ENCODE results near the gene IFITM5.
"Not testable (repeated sequence)": the region's sequence is repeated elsewhere in the genome, so short reads cannot be mapped to it uniquely, and the experiment has no call there.

Gene IFITM5

DNA sequence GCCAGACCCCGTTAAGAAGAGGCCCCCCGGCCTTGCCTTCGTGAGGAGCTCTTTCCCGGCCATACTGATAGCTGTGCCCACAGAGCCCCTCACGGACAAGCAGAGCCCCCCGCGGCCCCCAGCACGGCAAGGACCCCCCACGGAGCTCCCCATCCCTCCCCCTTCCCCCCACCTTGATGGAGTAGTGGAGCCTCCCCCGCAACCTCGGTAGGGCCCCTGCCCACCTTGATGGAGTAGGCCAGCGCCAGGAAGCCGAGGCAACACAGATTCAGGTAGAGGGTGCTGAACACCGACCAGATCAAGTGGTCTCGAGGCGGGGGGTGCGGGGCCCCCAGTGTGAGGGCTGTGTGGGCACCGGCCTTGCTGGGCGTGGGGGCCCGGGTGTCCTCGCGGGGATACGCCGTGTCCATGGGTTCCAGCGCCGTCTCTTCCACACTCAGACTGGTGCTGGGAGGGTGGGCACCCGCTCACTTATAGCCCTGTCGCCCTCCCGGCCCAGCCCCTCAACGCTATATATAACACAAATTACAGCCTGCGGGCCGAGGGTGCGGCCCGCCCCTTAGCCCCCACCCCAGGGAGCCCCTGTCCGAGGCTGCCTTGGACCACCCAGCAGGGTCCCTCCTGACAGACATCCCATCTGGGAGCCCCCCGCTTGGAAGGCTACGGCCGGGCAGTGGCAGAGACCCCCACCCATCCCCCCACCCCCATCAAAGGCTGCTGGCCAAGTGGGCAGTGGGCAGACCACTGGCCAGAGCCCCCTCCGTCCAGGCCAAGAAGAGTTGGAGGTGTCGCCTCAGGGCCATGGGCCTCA, at the start of gene IFITM5:
IFITM5 (minus strand) TSS at position 446 of the 811 bp plus-strand sequence; CDS start at position 410, 36 bp downstream.
- FAIRE-seq (no peak), DNase-seq (ENCODE audit: insufficient read length, low spot score) (no peak)

DNA sequence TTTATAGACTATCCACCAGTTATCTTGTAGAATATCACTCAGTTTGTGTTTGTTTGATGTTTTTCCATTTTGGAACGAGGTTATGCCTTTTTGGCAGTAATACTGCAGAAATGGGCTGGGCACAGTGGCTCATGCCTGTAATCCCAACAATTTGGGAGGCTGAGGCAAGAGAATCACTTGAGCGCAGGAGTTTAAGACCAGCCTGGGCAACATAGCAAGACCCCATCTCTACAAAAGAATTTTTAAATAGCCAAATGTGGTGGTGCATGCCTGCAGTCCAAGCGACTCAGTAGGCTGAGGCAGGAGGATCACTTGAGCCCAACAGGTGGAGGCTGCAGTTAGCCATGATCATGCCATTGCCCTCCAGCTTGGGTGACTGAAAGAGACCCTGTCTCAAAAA, 47.2 kb upstream of the IFITM5 start:
- no peak for FAIRE-seq
- no peak for DNase-seq (ENCODE audit: insufficient read length, low spot score)

DNA sequence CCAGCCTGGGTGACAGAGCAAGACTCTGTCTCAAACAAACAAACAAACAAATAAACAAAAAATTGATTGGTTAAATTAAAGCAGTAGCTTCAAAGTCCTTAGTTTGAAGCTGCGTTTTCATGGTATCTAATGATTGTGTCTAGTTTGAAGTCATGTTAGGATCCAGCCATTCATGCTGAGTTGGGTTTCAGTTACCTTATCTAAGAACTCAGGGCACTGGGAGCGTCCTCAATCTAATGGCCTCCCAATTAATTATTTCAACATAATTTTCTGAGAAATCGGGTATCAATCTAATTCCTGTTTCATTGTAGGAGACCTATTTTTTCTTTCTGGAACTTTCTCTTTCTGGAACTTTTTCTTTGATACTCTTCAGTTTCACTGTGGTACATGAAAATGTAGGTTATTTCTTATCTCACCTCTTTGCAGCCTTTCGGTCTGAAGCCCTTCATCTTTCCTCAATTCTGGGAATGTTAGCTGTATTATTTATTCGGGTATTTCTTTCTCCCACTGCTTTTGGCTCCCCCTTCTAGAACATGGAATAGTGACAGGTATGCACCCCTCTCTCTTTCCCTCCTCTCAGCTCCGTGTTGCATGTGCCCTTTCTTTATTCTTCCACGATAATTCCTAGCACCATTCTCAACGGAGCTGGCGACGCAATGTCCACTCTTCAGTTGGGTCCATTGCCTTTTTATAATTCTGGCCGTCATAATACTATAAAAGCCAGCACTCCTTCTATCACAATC, 45.7 kb upstream of the IFITM5 start:
- no peak for DNase-seq (ENCODE audit: insufficient read length, low spot score)
- FAIRE-seq: no peak

DNA sequence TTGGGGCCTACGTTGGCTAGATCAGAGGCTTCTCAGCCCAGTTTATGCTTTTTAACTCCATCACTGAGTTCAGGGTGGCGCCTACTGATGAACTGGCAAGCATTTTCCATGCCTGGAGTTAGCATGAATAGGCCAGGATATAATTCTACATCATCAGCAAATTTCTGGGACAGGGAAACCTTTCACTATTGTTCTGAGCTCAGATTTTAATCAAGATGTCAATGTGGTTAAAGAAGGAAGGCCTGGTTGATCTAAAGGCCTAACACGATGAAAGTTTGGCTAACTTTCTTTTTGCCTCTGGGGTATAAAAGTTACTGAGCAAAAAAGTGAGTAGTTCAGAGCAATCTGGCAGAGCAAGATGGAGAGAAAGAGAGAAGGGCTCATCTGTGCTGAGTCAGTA, 43.0 kb upstream of the IFITM5 start:
- FAIRE-seq (no peak), DNase-seq (ENCODE audit: insufficient read length, low spot score) (no peak)

DNA sequence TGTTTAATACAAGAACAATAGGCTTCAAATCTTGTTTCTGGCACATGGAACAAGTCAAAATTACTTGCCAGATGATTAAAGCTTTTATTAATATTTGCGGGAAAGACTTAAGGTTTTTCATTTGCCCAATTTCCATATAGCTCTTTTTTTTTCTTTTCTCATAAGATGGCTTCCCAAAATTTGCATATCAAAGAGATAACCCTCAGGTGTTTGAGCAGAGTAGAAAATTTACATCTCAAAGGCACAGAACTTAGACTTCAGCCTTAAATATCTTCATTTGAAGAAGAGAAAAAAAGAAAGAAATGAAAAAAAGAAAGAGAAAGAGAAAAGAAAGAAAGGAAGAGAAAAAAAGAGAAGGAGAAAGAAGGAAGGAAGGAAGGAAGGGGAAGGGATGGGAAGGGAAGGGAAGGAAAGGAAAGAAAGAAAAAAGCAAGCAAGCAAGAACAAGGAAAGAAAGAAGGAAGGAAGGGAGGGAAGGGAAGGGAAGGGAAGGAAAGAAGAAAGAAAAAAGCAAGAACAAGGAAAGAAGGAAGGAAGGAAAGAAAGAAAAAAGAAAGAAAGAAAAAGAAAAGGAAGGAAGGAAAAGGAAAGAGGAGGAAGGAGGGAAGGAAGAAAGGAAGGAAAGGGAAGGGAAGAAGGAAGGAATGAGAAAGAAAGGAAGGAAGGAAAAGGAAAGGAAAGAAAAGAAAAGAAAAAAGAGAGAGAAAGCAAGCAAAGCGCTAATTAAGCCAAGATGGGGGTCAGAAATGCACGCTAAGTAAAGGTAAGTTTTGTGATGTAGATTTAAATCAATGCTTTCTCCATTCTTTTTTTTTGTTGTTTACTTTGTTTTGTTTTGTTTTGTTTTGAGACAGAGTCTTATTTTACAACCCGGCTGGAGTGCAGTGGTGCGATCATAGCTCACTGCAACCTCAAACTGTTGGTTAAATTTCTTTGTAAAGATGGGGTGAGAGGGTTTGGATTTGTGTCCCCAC, 41.5 kb upstream of the IFITM5 start:
- no peak for DNase-seq (ENCODE audit: insufficient read length, low spot score)
- no peak for FAIRE-seq

DNA sequence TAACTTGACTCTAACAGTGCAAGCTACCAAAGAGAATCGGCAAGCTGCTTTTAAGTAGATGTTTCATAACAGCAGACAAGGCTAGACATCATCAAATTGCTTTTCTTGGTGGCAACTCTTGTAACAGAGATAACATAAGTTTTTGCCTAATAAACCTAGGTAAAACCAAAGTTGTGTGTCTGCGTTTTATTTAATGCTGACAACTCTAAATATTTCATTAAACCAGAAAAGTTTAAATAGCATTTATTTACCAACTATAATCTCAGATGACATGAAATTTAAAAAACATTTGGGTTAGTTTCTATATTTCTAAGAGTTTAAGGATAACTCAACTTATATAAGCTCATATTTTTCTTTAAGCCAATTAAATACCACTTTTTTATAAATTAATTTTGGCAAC, 40.6 kb upstream of the IFITM5 start:
- DNase-seq (ENCODE audit: insufficient read length, low spot score): no peak
- no peak for FAIRE-seq

DNA sequence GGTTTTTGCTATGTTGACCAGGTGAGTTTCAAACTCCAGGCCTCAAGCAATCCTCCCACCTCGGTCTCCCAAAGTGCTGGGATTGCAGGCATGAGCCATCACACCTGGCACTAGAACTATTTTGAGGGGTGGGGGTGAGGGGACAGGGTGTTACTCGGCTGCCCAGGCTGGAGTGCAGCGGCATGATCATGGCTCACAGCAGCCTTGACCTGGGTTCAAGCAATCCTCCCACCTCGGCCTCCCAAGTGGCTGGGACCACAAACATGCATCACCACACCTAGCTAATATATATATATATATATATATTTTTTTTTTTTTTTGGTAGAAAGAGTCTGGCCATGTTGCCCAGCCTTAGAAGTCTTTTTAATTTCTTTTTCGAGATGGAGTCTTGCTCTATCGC, 38.4 kb upstream of the IFITM5 start:
- no peak for FAIRE-seq
- no peak for DNase-seq (ENCODE audit: insufficient read length, low spot score)

DNA sequence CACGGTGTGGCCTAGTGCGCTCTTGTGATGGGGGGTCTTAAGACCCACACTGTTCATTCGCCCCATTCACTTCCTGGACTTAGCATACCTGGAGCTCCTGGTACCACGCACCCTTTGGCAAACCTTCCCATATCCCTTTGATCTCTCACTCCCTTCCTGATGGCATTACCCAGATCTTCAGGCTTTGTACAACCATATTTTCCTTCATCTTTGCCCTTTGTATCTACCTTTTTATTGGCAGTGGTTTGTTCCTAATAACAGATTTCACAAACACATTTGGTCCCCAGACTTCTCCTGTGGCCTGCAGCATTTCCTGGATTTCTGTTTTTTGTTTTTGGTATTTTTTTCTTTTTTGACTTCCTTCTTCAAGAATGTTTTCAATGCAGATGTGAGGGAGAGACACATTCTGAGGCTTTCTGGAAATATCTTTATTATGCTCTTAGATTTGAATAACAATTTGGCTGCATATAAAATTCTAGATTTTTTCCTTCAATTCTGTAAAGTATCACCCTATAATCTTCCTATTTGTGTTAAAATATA, 37.4 kb upstream of the IFITM5 start:
- DNase-seq (ENCODE audit: insufficient read length, low spot score) (no peak), FAIRE-seq (no peak)

DNA sequence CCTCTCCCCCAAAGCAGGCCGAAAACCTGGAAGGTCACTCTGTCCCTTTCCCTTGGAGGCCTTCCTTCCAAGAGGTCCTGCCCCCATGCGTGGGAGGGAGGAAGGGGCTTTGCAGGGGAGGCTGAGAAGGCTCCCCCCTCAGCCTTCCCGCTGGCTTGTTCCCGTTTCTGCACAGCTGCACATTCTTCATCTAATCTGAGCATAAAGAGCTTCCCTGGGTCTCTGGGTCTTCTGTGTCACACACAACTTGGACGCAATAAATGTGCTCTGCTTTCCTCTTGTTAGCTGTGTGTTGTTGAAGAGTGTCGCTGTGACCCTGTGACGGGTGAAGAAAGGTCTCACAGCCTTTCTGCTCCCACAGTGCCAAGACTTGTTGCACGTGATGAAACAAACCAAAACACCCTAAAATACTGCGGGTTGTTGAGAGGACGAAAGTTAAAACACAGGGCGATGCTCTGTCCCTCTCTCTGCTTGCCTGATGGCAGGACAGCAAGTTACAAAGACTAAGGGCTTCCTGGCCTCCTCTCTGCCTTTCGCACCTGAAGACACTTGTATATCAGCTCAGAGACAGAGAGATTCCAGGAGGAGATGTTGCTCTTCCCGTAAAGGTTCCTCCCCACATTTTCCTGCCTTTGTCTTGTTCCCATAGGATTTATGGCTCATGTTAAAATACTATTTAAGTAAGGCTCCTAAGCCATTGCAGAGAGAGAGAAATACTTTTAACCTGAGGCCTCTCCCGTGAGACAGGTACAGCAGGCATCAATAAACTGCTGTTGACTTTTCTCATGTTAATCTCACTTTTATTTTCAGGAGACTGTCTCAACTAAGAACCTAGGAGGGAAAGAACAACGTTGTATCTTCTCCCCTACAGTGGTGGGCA, 36.7 kb upstream of the IFITM5 start:
- DNase-seq (ENCODE audit: insufficient read length, low spot score): no peak
- peak; percentile 55 for FAIRE-seq

DNA sequence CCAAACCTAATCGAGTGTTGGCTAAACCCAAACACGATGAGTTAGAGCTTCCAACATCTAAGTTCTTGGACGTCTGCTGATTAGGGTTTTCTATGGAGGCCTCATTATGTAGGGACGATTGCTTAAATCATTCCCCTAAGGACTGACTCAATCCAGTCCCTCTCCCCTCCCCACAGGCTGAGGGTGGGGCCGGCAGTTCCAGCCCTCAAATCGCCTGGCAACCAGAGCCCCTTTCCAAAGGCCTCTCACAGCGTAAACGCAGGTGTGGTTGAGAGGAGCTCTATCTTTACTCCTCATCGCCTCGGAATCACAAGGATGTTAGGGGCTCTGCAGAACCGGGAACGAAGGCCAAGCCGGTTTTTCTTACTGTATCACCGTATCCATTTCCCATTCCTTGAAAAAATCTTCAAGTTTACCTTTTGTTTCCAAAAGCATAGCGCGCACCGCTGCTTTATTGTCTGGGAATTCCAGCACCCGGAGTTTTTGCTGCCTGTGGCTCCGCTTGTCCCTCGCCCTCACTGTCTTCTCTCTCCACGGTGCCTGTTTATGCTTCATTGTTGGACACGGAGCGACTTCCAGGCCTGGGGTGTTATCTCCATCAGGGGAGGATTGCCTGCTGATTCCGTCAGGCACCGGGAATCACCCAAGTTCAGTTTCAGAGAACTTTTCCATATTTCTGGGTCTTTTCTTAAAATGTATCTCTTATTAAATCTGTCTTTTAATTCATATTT, 35.1 kb upstream of the IFITM5 start:
- no peak for FAIRE-seq
- no peak for DNase-seq (ENCODE audit: insufficient read length, low spot score)

DNA sequence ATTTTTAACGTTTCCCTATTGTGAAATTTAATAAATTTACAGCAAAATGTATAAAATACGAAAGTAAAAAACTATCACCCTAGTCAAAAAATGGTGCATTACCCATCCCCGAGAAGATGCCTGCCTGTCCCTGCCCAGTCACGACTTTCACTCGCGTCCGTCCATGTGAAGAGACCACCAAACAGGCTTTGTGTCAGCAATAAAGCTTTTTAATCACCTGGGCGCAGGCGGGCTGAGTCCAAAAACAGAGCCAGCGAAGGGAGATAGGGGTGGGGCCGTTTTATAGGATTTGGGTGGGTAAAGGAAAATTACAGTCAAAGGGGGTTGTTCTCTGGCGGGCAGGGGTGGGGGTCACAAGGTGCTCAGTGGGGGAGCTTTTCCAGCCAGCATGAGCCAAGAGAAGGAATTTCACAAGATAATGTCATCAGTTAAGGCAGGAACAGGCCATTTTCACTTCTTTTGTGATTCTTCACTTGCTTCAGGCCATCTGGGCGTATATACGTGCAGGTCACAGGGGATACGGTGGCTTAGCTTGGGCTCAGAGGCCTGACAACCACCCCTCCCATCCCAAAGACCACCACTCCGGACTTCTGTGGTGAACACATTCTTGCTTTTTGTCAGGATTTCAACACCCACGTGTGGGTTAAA, 34.4 kb upstream of the IFITM5 start:
- FAIRE-seq: peak; percentile 9
- not testable (repeated sequence) for DNase-seq (ENCODE audit: insufficient read length, low spot score)

DNA sequence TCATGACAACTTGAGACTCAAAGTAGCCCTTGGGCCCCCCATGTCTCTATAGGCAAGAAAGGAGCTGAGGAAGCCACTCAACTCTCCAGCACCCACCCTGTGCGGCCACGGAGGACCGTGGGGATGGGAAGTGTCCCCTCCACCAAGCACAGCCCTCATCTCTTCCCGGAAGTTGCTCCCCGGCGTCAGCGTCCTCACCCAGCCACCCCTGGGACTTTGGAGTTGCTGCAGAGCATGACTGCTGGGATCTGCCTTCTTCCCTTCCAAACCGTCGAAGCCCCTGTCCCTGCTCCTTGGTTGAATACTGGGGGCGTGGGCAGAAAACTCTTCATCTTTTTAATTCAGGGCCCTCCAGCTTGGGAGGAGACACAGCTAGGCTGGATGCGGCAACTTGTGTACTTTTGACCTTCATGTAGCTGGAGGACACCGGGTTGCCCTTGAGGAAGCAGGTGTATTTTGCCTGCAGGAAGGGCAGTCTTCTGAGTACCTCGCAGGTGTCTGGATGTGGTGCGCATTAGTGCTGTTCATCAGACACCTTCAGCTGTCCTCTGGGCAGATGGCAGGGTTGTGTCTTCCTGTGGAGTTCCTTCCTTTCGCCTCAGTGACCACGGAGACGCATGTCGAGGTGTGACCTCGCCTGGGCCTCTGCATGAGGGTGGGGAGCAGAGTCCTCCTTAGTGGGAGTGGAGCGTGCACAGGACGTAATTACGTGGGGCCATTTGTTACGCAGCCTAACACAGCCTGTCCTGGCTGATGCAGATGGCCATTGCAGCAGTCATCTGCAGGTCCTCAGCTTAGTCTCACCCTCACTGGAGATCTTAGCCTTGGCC, 33.5 kb upstream of the IFITM5 start:
- no peak for FAIRE-seq
- DNase-seq (ENCODE audit: insufficient read length, low spot score): no peak

DNA sequence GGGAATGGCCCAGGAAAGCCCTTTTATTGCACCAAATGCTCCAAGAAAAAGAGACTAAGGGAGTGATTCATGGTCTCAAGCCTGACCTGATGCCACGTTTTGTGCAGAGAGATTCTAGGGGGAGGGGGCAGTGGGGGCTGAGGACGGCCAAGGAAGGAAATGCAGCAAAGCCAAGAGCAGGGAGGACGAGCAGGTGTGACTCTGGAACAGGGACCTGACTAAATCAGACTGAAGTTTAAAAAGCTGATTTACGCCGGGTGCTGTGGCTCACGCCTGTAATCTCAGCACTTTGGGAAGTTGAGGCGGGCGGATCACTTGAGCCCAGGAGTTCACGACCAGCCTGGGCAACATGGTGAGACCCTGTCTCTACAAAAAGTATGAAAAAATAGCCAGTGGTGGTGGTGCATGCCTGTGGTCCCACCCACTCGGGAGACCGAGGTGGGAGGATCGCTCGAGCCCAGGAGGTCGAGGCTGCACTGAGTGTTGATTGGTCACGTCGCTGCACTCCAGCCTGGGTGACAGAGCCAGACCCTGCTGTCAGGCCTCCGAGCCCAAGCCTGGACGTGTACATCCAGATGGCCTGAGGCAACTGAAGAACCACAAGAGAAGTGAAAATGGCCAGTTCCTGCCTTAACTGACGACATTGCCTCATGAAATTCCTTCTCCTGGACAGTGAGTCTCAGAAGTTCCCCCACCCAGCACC, 32.2 kb upstream of the IFITM5 start:
- DNase-seq (ENCODE audit: insufficient read length, low spot score) (no peak), FAIRE-seq (no peak)

DNA sequence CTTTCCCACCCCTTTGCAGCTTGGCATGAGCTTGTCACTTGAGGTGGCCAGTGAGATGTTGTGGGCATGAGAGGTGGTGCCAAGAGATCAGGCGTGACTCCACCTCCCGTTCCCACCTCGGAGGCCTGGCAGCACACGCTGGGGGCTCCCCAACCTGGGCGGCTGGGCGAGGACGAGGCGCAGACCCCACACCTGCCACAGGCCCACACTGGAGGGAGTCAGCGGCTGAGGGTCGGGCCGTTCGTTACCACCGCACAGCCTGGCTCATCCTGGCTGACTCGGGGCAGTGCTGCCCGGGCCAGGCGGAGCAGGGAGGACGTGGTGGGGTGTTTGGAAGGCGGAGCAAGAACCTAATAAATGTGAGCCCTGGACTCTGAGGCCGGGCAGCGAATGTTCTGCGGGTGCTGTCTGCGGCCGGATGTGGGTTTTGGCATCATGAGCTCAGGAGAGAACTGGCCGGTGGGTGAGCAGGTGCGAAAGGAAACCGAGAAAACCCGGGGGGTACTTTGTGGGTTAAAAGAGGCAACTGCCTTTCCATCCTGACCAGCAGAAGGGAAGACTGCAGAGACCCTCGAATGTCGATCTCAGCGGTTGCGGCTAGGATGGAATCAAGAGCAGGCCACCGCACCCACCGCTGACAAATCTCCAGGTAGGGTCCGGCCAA, 31.5 kb upstream of the IFITM5 start:
- FAIRE-seq (no peak), DNase-seq (ENCODE audit: insufficient read length, low spot score) (no peak)

DNA sequence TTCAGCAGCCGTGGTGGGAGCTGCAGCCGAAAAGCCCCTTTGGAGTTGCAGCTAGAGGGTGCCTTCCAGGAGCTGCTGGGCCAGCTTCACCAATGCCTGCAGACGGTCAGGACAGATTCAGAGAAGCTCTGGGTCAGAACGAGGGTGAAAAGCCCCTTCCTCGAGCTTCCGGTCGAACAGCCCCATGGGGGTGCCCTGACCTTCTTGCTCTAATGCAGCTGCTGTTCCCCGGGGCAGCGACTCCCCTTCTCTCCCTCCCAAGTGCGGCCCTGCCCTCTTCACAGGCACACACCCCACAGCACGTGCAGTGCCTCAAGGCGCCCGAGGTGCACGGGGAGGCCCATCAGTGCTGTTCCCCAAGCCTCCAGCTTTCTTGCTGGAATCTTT, 31.0 kb upstream of the IFITM5 start:
- no peak for DNase-seq (ENCODE audit: insufficient read length, low spot score)
- no peak for FAIRE-seq

DNA sequence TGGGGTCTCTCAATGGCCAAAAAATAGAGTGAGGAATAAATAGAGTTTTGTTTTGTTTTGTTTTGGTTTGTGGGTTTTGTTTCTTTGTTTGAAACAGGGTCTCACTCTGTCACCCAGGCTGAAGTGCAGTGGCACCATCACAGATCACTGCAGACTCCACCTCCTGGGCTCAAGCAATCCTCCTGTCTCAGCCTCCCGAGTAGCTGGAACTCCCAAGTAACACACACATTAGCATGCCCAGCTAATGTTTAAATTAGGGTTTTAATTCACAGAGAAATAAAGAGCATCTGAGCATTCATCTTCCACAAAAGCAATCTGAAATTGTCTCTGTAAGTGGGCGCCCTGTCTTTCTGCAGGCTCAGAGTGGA, 30.5 kb upstream of the IFITM5 start:
- FAIRE-seq: no peak
- DNase-seq (ENCODE audit: insufficient read length, low spot score): no peak
